ENCODE results near the gene IL4I1.

Gene IL4I1

DNA sequence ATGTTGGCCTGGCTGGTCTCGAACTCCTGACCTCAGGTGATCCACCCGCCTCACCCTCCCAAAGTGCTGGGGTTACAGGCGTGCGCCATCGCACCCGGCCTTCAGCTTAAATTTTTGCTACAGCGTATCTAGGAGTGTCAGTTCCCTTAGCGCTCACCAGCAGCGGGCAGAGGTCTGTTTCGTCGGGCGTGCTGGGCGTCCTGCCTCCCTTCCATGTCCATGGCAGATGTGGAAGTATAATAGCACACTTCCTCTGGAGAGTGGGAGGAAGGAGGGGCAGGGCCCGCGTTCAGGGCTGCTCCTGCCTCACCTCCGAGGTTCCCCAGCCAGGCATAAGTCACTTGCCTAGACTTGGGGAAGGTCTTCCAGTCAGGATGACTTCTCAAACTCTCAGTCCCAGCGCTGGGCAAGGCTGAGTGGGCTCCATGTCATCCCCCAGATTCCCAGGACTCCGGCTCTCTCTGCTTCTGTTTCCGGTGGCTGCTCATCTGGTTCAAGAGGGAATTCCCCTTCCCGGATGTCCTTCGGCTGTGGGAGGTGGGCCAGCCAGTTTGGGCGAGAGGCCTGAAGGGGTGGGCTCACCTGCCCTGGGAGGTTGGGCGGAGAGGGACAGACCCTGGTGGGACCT lies 9.5 kb downstream of the IL4I1 start:
- H3K4me3 ChIP-seq (ENCODE audit: low read depth, low read length) = no peak overlapping the region
- no peak for TF ChIP-seq CTCF (IDR thresholded peaks at IDR 0.05; ENCODE audit: borderline replicate concordance, insufficient read depth, low read depth, low read length)

GRCh38 chr19:49884760-49885159 lies 11.9 kb downstream of the IL4I1 start:
- no peak for TF ChIP-seq CTCF (IDR thresholded peaks at IDR 0.05; ENCODE audit: borderline replicate concordance, insufficient read depth, low read depth, low read length)
- no peak overlapping the region for H3K4me3 ChIP-seq (ENCODE audit: low read depth, low read length)

DNA sequence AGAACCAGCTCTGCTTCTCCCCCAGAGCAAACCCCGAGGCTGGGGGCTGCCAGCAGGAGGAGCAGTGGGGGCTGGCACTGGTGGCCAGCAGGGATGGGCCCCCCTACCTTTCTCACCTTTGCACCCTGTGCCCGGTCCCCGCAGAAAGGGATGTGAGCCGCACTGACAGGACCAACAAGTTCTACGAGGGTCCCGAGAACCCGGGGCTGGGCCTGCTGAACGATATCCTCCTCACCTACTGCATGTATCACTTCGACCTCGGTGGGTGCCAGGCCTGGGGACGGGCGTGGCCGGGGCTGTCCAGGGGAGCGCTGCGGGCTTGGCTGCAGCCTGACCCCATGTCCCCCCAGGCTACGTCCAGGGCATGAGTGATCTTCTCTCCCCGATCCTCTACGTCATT lies 12.6 kb downstream of the IL4I1 start:
- TF ChIP-seq CTCF (IDR thresholded peaks at IDR 0.05; ENCODE audit: borderline replicate concordance, insufficient read depth, low read depth, low read length) = no peak
- no peak overlapping the region for H3K4me3 ChIP-seq (ENCODE audit: low read depth, low read length)

DNA sequence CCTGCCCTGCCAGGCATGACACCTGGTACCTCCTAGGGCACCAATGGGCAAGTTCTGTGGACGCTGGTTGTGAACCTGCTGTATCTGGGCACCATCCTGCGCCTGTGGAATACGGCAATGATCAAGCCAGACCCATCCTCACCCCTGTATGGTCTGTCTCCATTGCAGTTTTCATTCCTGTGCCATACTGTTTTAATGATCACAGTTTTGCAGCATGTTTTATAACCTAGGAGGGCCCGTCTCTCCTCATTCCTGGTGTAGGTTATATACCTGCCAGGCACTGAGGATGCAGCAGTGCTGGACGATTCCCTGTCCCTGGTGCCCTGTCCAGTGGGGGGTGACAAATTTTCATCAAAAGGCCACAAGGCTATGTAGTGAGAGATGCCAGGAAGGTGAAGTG lies 13.6 kb downstream of the IL4I1 start:
- no peak overlapping the region for H3K4me3 ChIP-seq (ENCODE audit: low read depth, low read length)
- no peak for TF ChIP-seq CTCF (IDR thresholded peaks at IDR 0.05; ENCODE audit: borderline replicate concordance, insufficient read depth, low read depth, low read length)

DNA sequence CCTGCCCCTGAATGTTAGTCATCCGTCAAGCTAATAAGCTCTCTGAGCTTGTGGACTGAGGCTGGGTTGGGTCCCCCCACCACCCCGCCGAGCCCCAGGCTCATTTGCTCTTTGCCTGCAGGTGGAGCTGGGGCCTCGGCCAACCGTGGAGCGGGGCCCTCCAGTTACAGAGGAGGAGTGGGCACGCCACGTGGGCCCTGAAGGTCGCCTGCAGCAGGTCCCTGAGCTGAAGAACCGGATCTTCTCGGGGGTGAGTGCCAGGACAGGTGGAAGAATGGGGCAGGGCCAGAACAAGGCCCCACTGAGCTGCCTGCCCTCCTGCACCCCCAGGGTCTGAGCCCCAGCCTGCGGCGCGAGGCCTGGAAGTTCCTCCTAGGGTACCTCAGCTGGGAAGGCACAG lies 14.0 kb downstream of the IL4I1 start:
- H3K4me3 ChIP-seq (ENCODE audit: low read depth, low read length) = no peak overlapping the region
- TF ChIP-seq CTCF (IDR thresholded peaks at IDR 0.05; ENCODE audit: borderline replicate concordance, insufficient read depth, low read depth, low read length) = no peak

DNA sequence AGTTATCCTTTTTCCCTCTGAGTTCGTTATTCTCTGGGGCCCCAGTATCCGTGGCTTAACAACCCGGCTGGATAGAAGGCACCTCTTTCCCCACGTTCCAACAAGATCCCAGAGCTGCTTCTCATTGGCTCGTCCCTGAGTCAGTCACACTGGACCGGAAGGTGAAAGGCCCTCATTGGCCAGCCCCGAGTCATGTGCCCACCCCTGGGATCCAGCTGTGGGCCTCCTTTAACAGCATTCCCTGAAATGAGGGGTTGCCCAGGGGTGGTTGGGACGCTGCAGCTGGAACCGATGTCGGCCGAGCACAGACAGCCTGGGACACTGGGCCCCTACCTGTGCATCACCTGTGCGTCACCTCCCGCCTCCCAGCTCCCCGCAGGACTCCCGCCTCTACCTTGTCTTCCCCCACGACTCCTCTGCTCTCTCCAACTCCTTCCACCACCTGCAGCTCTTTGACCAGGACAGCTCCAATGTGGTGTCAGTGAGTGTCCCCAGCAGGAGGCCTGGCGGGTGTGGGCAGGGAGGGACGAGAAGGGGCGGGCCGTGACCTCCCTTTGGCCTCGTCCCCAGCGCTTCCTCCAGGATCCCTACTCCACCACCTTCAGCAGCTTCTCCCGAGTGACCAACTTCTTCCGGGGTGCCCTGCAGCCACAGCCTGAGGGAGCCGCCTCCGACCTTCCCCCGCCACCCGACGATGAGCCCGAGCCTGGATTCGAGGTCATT lies 14.9 kb downstream of the IL4I1 start:
- no peak overlapping the region for H3K4me3 ChIP-seq (ENCODE audit: low read depth, low read length)
- no peak for TF ChIP-seq CTCF (IDR thresholded peaks at IDR 0.05; ENCODE audit: borderline replicate concordance, insufficient read depth, low read depth, low read length)

DNA sequence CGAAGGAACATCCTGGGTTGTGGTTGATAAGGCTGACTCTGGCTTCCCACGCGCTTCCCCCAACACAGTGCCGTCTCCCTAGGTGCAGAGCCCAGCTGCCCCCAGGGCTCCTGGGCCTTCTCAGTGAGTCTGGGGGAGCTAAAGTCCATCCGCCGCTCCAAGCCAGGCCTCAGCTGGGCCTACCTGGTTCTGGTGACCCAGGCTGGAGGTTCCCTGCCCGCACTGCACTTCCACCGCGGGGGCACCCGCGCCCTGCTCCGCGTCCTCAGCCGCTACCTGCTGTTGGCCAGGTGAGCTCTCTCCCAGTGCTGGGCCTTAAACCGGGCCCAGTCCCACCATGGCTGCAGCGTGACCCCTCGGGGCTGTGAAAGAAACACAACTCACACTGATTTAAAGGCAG lies 15.5 kb downstream of the IL4I1 start:
- H3K4me3 ChIP-seq (ENCODE audit: low read depth, low read length) = no peak overlapping the region
- TF ChIP-seq CTCF (IDR thresholded peaks at IDR 0.05; ENCODE audit: borderline replicate concordance, insufficient read depth, low read depth, low read length) = no peak

Measured in GM12875 (cell line).